ENCODE data around the gene PCBD1. TPM values are rescaled to one million over a fixed set of nuclear protein-coding genes. Genes with fewer than 3 reads are reported as not detected.

Gene PCBD1
- total RNA-seq (2022; extraction: Qiagen RNA extraction): 209 to 252 TPM (median 218 TPM) in 5 replicates

GRCh38 chr10:70887804-70888800 lies at the start of gene PCBD1:
PCBD1 (minus strand) TSS chr10:70888565; CDS start chr10:70888533, 32 bp downstream.

Other genes starting within 250 kb of the PCBD1 start
- 0.11 to 0.22 TPM (median 0.16 TPM) in 5 replicates for gene ADAMTS14, start 216.1 kb downstream of the PCBD1 start, total RNA-seq (2022; extraction: Qiagen RNA extraction)
- gene TBATA, start 103.2 kb downstream of the PCBD1 start, total RNA-seq (2022; extraction: Qiagen RNA extraction): not detected in 5 replicates
- 30.3 to 34.4 TPM (median 32.4 TPM) in 5 replicates for gene SGPL1, start 72.6 kb downstream of the PCBD1 start, total RNA-seq (2022; extraction: Qiagen RNA extraction)